ENCODE data around the gene PDAP1. TPM values are rescaled to one million over a fixed set of nuclear protein-coding genes. Genes with fewer than 3 reads are reported as not detected.
A peak's percentile ranks its signal among the peaks of the same experiment; 100 is the strongest.

The PDAP1 gene
- total and polyA plus RNA-seq, 2 of the 13 experiments (the other 11 are each of a cell fraction or from before 2014, with no cell fraction given), result 13.0 to 100 TPM

GRCh38 chr7:99408379-99409191 is at the start of gene PDAP1, which contains the start of gene BUD31 (continued):
- peak; percentile 51; the same call in 1 of the 2 replicates for TF ChIP-seq BRF2 (CRISPR knock-in tag; IDR thresholded peaks at IDR 0.05)
- no peak for TF ChIP-seq ZSCAN30 (CRISPR knock-in tag; IDR thresholded peaks at IDR 0.05)
- peak; percentile 35; the same call in 1 of the 2 replicates for TF ChIP-seq ZBTB33 (CRISPR knock-in tag; IDR thresholded peaks at IDR 0.05)
- TF ChIP-seq CHD2 (IDR thresholded peaks at IDR 0.05; ENCODE audit: low read depth, low read length), result peak; percentile 55; the same call in 1 of the 2 replicates
- TF ChIP-seq, protein P1, sequence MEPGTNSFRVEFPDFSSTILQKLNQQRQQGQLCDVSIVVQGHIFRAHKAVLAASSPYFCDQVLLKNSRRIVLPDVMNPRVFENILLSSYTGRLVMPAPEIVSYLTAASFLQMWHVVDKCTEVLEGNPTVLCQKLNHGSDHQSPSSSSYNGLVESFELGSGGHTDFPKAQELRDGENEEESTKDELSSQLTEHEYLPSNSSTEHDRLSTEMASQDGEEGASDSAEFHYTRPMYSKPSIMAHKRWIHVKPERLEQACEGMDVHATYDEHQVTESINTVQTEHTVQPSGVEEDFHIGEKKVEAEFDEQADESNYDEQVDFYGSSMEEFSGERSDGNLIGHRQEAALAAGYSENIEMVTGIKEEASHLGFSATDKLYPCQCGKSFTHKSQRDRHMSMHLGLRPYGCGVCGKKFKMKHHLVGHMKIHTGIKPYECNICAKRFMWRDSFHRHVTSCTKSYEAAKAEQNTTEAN (CRISPR knock-in tag; conservative IDR thresholded peaks at IDR 0.05), result no peak; the same call in 1 of the 2 replicates
- TF ChIP-seq ZNF264 (CRISPR knock-in tag; IDR thresholded peaks at IDR 0.05), result no peak
- no peak for TF ChIP-seq RNF2 (conservative IDR thresholded peaks at IDR 0.05; ENCODE audit: low read depth)
- TF ChIP-seq ZNF792 (CRISPR knock-in tag; IDR thresholded peaks at IDR 0.05), result peak; percentile 39; the same call in 1 of the 2 replicates
- TF ChIP-seq, protein P2, sequence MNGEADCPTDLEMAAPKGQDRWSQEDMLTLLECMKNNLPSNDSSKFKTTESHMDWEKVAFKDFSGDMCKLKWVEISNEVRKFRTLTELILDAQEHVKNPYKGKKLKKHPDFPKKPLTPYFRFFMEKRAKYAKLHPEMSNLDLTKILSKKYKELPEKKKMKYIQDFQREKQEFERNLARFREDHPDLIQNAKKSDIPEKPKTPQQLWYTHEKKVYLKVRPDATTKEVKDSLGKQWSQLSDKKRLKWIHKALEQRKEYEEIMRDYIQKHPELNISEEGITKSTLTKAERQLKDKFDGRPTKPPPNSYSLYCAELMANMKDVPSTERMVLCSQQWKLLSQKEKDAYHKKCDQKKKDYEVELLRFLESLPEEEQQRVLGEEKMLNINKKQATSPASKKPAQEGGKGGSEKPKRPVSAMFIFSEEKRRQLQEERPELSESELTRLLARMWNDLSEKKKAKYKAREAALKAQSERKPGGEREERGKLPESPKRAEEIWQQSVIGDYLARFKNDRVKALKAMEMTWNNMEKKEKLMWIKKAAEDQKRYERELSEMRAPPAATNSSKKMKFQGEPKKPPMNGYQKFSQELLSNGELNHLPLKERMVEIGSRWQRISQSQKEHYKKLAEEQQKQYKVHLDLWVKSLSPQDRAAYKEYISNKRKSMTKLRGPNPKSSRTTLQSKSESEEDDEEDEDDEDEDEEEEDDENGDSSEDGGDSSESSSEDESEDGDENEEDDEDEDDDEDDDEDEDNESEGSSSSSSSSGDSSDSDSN (CRISPR knock-in tag; IDR thresholded peaks at IDR 0.05), result 0 out of 2 replicates have a peak, but pooled peaks have one; percentile 36
- TF ChIP-seq, protein P3, sequence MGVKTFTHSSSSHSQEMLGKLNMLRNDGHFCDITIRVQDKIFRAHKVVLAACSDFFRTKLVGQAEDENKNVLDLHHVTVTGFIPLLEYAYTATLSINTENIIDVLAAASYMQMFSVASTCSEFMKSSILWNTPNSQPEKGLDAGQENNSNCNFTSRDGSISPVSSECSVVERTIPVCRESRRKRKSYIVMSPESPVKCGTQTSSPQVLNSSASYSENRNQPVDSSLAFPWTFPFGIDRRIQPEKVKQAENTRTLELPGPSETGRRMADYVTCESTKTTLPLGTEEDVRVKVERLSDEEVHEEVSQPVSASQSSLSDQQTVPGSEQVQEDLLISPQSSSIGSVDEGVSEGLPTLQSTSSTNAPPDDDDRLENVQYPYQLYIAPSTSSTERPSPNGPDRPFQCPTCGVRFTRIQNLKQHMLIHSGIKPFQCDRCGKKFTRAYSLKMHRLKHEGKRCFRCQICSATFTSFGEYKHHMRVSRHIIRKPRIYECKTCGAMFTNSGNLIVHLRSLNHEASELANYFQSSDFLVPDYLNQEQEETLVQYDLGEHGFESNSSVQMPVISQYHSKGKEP (CRISPR knock-in tag; IDR thresholded peaks at IDR 0.05), result no peak; the same call in none of the 2 replicates
- no peak for TF ChIP-seq ZNF362 (CRISPR knock-in tag; IDR thresholded peaks at IDR 0.05; ENCODE audit: borderline replicate concordance)
- TF ChIP-seq ZFP62 (CRISPR knock-in tag; IDR thresholded peaks at IDR 0.05), result no peak; the same call in 1 of the 2 replicates
- TF ChIP-seq ZNF766 (CRISPR knock-in tag; IDR thresholded peaks at IDR 0.05; ENCODE audit: borderline replicate concordance), result no peak; the same call in 1 of the 2 replicates
